Keratinocyte (primary cell): ENCODE data around the gene CXCL1. TPM values are rescaled to one million over a fixed set of nuclear protein-coding genes. Genes with fewer than 3 reads are reported as not detected.

Source experiments
- DNase-seq: peaks from one replicate; pipeline ENCODE4 v3.0.0-alpha.2; 2011; ENCODE audit warnings: low read depth, missing footprints, low spot score
- FAIRE-seq: peaks from 2 replicates; lab custom pipeline; 2011; peaks lifted over from hg19 to GRCh38; lab: Jason Lieb, UNC
- H2AFZ ChIP-seq: 2 replicates; pipeline ENCODE4 v1.6.0; 2012; ENCODE audit warnings: low read length, control low read depth, inconsistent platforms; ENCODE audit not compliant: control insufficient read depth
- H3K27ac ChIP-seq: 2 replicates; pipeline ENCODE4 v1.5.1; 2011; ENCODE audit warnings: low read length; ENCODE audit not compliant: control insufficient read depth, insufficient read depth
- H3K27me3 ChIP-seq: 3 replicates; pipeline ENCODE4 v1.6.0; 2011; ENCODE audit warnings: low read length; ENCODE audit not compliant: control insufficient read depth, insufficient read depth; ENCODE audit errors: extremely low read depth
- H3K36me3 ChIP-seq, 2 experiments: 2 replicates in 1 of 2; 3 replicates in 1 of 2; pipeline ENCODE4 v1.5.1; 2011; ENCODE audit warnings: low read length in 2 of 2, mild to moderate bottlenecking in 1 of 2; ENCODE audit not compliant: control insufficient read depth in 2 of 2, insufficient read depth in 2 of 2; ENCODE audit errors: extremely low read depth in 1 of 2
- H3K4me1 ChIP-seq: 3 replicates; pipeline ENCODE4 v1.5.1; 2011; ENCODE audit warnings: low read length; ENCODE audit not compliant: control insufficient read depth, insufficient read depth; ENCODE audit errors: extremely low read depth
- H3K4me2 ChIP-seq: 3 replicates; pipeline ENCODE4 v1.6.0; 2011; ENCODE audit warnings: low read depth, low read length; ENCODE audit not compliant: control insufficient read depth, insufficient read depth; ENCODE audit errors: extremely low read depth
- H3K4me3 ChIP-seq, 3 experiments: fragments of 200-600 bp in 1 of 3; sonication (generic) in 1 of 3; 2 replicates in 2 of 3; 3 replicates in 1 of 3; pipeline ENCODE4 v1.5.1; 2011 to 2016; ENCODE audit warnings: low read length in 3 of 3, mild to moderate bottlenecking in 3 of 3, control low read depth in 2 of 3, inconsistent platforms in 1 of 3, low read depth in 1 of 3, mixed read lengths in 1 of 3, mixed run types in 1 of 3, moderate library complexity in 1 of 3; ENCODE audit not compliant: control insufficient read depth in 2 of 3, insufficient read depth in 2 of 3; ENCODE audit errors: extremely low read depth in 1 of 3
- H3K79me2 ChIP-seq: 2 replicates; pipeline ENCODE4 v1.6.0; 2012; ENCODE audit warnings: low read length; ENCODE audit not compliant: control insufficient read depth, insufficient read depth
- H3K9ac ChIP-seq: 3 replicates; pipeline ENCODE4 v1.6.0; 2011; ENCODE audit warnings: low read length; ENCODE audit not compliant: control insufficient read depth, insufficient read depth; ENCODE audit errors: extremely low read depth
- H3K9me1 ChIP-seq: 3 replicates; pipeline ENCODE4 v1.6.0; 2011; ENCODE audit warnings: low read length; ENCODE audit not compliant: control insufficient read depth, insufficient read depth; ENCODE audit errors: extremely low read depth
- H3K9me3 ChIP-seq: 2 replicates; pipeline ENCODE4 v1.5.1; 2012; ENCODE audit warnings: low read depth, low read length; ENCODE audit not compliant: control insufficient read depth
- H4K20me1 ChIP-seq: 3 replicates; pipeline ENCODE4 v1.6.0; 2011; ENCODE audit warnings: low read length; ENCODE audit not compliant: control insufficient read depth, insufficient read depth; ENCODE audit errors: extremely low read depth
- EZH2 ChIP-seq: IDR thresholded peaks from one replicate; pipeline ENCODE4 v1.6.1; 2012; ENCODE audit warnings: inconsistent platforms, mild to moderate bottlenecking, low read length, moderate library complexity
- dilution Hi-C: fragments of 300-500 bp; cut with MboI; formaldehyde crosslinking; loops from one replicate; pipeline ENCODE4 v1.7.0; 2020; ENCODE audit warnings: low sequenced_read_pairs; ENCODE audit not compliant: extremely low pct_ligation_motif_present
- polyA plus RNA-seq, 5 experiments: library from polyadenylated mRNA; depleted of rRNA in 3 of 5; stranded (reverse) in 3 of 5; stranded (forward) in 1 of 5; unstranded in 1 of 5; fragments of >200 nt; gene quantifications; 1 replicate in 1 of 5; 2 replicates in 3 of 5; 3 replicates in 1 of 5; pipeline versions ENCODE4 v1.2.1 to v1.2.3, GENCODE V29; 2011 to 2012; ENCODE audit warnings: missing spikeins in 2 of 5, low read depth in 1 of 5, low replicate concordance in 1 of 5
- TF ChIP-seq, protein P1 (sequence below), 3 experiments: IDR thresholded peaks in 1 of 3; conservative IDR thresholded peaks in 1 of 3; optimal IDR thresholded peaks in 1 of 3; 2 replicates in 2 of 3; 3 replicates in 1 of 3; pipeline versions ENCODE3 to v1.5.1; 2011; ENCODE audit warnings: low read length in 3 of 3, mild to moderate bottlenecking in 3 of 3, moderate library complexity in 2 of 3, control low read depth in 1 of 3, inconsistent platforms in 1 of 3; ENCODE audit not compliant: insufficient read depth in 2 of 3; ENCODE audit errors: extremely low read depth in 1 of 3

Gene CXCL1
- polyA plus RNA-seq, 1 donor (not counting 4 experiments of a cell fraction or from before 2014, with no cell fraction given): 35.5 TPM

DNA sequence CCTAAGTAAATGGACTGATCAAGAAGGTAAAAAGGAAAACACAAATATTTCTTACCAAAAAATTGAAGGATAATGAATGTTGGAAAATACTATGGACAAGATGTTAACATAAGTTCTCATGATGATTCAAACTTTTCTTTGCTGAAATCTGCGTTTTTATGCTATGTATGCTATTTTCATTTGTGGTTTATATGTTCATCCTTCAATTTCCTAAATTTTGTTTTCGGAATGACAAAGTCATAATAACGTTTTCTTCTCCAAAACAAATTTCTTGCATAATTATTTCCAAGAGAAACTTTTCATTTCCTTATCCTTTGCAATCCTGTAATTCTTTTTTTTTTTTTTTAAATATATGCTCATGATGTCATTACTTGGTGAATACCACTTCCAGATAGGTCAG, 8.3 kb upstream of the CXCL1 start:
- DNase-seq (no peak), FAIRE-seq (no peak)
- Histone ChIP-seq H2AFZ (no peak overlapping the region), H3K27me3 (no peaks in the 10 kb centered on the region), H3K4me3 (no peak overlapping the region), H3K9me3 (no peaks in the 10 kb centered on the region), H4K20me1 (no peaks in the 10 kb centered on the region), H3K9ac (no peak overlapping the region), H3K27ac (no peak overlapping the region), H3K4me1 (peaks cover 8% of the 10 kb centered on the region), H3K4me2 (no peak overlapping the region), H3K79me2 (no peaks in the 10 kb centered on the region), H3K36me3 (no peaks in the 10 kb centered on the region), H3K9me1 (no peaks in the 10 kb centered on the region)
- dilution Hi-C loops: no loop called here
- TF ChIP-seq EZH2: no peak
- TF ChIP-seq, protein P1, sequence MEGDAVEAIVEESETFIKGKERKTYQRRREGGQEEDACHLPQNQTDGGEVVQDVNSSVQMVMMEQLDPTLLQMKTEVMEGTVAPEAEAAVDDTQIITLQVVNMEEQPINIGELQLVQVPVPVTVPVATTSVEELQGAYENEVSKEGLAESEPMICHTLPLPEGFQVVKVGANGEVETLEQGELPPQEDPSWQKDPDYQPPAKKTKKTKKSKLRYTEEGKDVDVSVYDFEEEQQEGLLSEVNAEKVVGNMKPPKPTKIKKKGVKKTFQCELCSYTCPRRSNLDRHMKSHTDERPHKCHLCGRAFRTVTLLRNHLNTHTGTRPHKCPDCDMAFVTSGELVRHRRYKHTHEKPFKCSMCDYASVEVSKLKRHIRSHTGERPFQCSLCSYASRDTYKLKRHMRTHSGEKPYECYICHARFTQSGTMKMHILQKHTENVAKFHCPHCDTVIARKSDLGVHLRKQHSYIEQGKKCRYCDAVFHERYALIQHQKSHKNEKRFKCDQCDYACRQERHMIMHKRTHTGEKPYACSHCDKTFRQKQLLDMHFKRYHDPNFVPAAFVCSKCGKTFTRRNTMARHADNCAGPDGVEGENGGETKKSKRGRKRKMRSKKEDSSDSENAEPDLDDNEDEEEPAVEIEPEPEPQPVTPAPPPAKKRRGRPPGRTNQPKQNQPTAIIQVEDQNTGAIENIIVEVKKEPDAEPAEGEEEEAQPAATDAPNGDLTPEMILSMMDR (optimal IDR thresholded peaks at IDR 0.05 in 1 of 3, IDR thresholded peaks at IDR 0.05 in 1 of 3, conservative IDR thresholded peaks at IDR 0.05 in 1 of 3; ENCODE audit: extremely low read depth in 1 of 3, insufficient read depth in 2 of 3, low read length in 3 of 3): no peak

DNA sequence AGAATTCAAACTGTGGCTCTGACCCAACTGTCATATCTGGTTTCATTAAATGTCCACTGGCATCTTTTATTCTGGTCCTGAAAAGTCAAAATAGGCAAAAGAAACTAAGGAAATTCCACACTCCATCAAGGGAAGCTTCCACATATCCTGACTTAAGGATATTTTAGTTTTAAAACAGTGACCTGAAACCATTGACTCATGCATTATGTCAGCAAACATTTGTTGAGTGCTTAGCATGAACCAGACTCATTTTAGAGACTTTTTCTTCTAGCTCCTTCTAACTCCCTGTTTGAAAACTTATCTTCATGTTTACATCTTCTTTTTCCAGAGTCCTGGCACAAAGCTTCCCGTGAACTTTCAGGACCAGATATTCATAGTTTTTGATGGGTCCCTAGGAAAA, 6.9 kb upstream of the CXCL1 start:
- H3K27ac ChIP-seq: no peak overlapping the region
- FAIRE-seq (no peak), DNase-seq (no peak)
- no peak overlapping the region for H2AFZ ChIP-seq
- H3K9me3 ChIP-seq: no peaks in the 10 kb centered on the region
- H3K9ac ChIP-seq: no peak overlapping the region
- dilution Hi-C loops: no loop called here
- H3K79me2 ChIP-seq: no peaks in the 10 kb centered on the region
- H4K20me1 ChIP-seq: no peaks in the 10 kb centered on the region
- no peaks in the 10 kb centered on the region for H3K9me1 ChIP-seq
- no peaks in the 10 kb centered on the region for H3K36me3 ChIP-seq
- TF ChIP-seq, protein P1 (optimal IDR thresholded peaks at IDR 0.05 in 1 of 3, IDR thresholded peaks at IDR 0.05 in 1 of 3, conservative IDR thresholded peaks at IDR 0.05 in 1 of 3; ENCODE audit: extremely low read depth in 1 of 3, insufficient read depth in 2 of 3, low read length in 3 of 3): no peak
- TF ChIP-seq EZH2: no peak
- peaks cover 18% of the 10 kb centered on the region for H3K4me1 ChIP-seq
- H3K4me2 ChIP-seq: no peak overlapping the region
- H3K4me3 ChIP-seq: no peak overlapping the region
- H3K27me3 ChIP-seq: no peaks in the 10 kb centered on the region
